Measurements from ENCODE around the gene ARHGAP22. TPM values are rescaled to one million over a fixed set of nuclear protein-coding genes. Genes with fewer than 3 reads are reported as not detected.
A peak's percentile ranks its signal among the peaks of the same experiment; 100 is the strongest.

The ARHGAP22 gene
- total RNA-seq, 2 donors from 2014 or later: 1.8 to 5.7 TPM

- peak; percentile 54 for DNase-seq (ENCODE audit: low spot score)
- TF ChIP-seq CTCF (IDR thresholded peaks at IDR 0.05): no peak
- no peak overlapping the region for H3K4me3 ChIP-seq
- H3K27me3 ChIP-seq: no peaks in the 10 kb centered on the region
- H3K4me1 ChIP-seq: peaks cover 0 to 14% of the 10 kb centered on the region in 2 donors
- no peaks in the 10 kb centered on the region for H3K36me3 ChIP-seq
- H3K27ac ChIP-seq: no peak overlapping the region
- no peaks in the 10 kb centered on the region for H3K9me3 ChIP-seq
These were observed 5.1 kb downstream of the ARHGAP22 start for GRCh38 chr10:48599830-48600134.

- Histone ChIP-seq H3K36me3 (no peaks in the 10 kb centered on the region), H3K9me3 (no peaks in the 10 kb centered on the region), H3K4me1 (peaks cover 0 to 8% of the 10 kb centered on the region in 2 donors), H3K27ac (no peak overlapping the region), H3K27me3 (no peaks in the 10 kb centered on the region), H3K4me3 (no peak overlapping the region)
- TF ChIP-seq CTCF (IDR thresholded peaks at IDR 0.05): no peak
- peak; percentile 51 for DNase-seq (ENCODE audit: low spot score)
These were observed 5.7 kb downstream of the ARHGAP22 start for GRCh38 chr10:48598936-48599829.

- Histone ChIP-seq H3K9me3 (no peaks in the 10 kb centered on the region), H3K27me3 (no peaks in the 10 kb centered on the region), H3K36me3 (no peaks in the 10 kb centered on the region), H3K4me3 (no peak overlapping the region), H3K4me1 (peaks cover 0 to 4% of the 10 kb centered on the region in 2 donors), H3K27ac (no peak overlapping the region)
- no peak for DNase-seq (ENCODE audit: low spot score)
- TF ChIP-seq CTCF (IDR thresholded peaks at IDR 0.05): no peak
These were observed 6.5 kb downstream of the ARHGAP22 start for GRCh38 chr10:48598243-48598935.

GRCh38 chr10:48595539-48595932 is 9.3 kb downstream of the ARHGAP22 start:
- no peaks in the 10 kb centered on the region for H3K36me3 ChIP-seq
- no peaks in the 10 kb centered on the region for H3K27me3 ChIP-seq
- no peaks in the 10 kb centered on the region for H3K9me3 ChIP-seq
- no peak for DNase-seq (ENCODE audit: low spot score)
- H3K27ac ChIP-seq: no peak overlapping the region
- peaks cover 0 to 4% of the 10 kb centered on the region in 2 donors for H3K4me1 ChIP-seq
- no peak for TF ChIP-seq CTCF (IDR thresholded peaks at IDR 0.05)
- no peak overlapping the region for H3K4me3 ChIP-seq

GRCh38 chr10:48594803-48595538 is 9.9 kb downstream of the ARHGAP22 start:
- Histone ChIP-seq H3K9me3 (no peaks in the 10 kb centered on the region), H3K4me1 (peaks cover 0 to 4% of the 10 kb centered on the region in 2 donors), H3K27ac (no peak overlapping the region), H3K4me3 (no peak overlapping the region), H3K36me3 (no peaks in the 10 kb centered on the region), H3K27me3 (no peaks in the 10 kb centered on the region)
- TF ChIP-seq CTCF (IDR thresholded peaks at IDR 0.05): no peak
- DNase-seq (ENCODE audit: low spot score): peak; percentile 46

Measured in right atrium auricular region (tissue), 2 donors.